D341Med (cell line): ENCODE measurements around the gene PXK.

ENCODE experiments used
- DNase-seq: peaks from one replicate; pipeline ENCODE4 v3.0.0; 2012; ENCODE audit warnings: low spot score

The PXK gene

GRCh38 chr3:58347984-58348383 lies 15.3 kb downstream of the PXK start:
- DNase-seq: no peak

- no peak for DNase-seq
These were observed 17.3 kb downstream of the PXK start for GRCh38 chr3:58349792-58350626.

GRCh38 chr3:58350627-58351013 lies 17.9 kb downstream of the PXK start:
- DNase-seq: no peak

GRCh38 chr3:58351920-58352319 lies 19.2 kb downstream of the PXK start:
- DNase-seq: no peak

- DNase-seq: no peak
These were observed 19.9 kb downstream of the PXK start for GRCh38 chr3:58352626-58353025.

GRCh38 chr3:58353722-58354553 lies 21.2 kb downstream of the PXK start:
- no peak for DNase-seq

GRCh38 chr3:58355179-58355578 lies 22.5 kb downstream of the PXK start:
- no peak for DNase-seq

- DNase-seq: peak; percentile 81
These were observed 23.4 kb downstream of the PXK start for GRCh38 chr3:58356054-58356453.

GRCh38 chr3:58357402-58357801 lies 24.7 kb downstream of the PXK start:
- DNase-seq: no peak

- DNase-seq: no peak
These were observed 25.4 kb downstream of the PXK start for GRCh38 chr3:58358092-58358491.

- DNase-seq: no peak
These were observed 26.1 kb downstream of the PXK start for GRCh38 chr3:58358808-58359207.

GRCh38 chr3:58359621-58360020 lies 26.9 kb downstream of the PXK start:
- no peak for DNase-seq

GRCh38 chr3:58361866-58362265 lies 29.2 kb downstream of the PXK start:
- DNase-seq: no peak

GRCh38 chr3:58366699-58367098 lies 34.0 kb downstream of the PXK start:
- DNase-seq: no peak

- DNase-seq: no peak
These were observed 36.3 kb downstream of the PXK start for GRCh38 chr3:58369038-58369437.

GRCh38 chr3:58369876-58370275 lies 37.2 kb downstream of the PXK start:
- no peak for DNase-seq

GRCh38 chr3:58370407-58370806 lies 37.7 kb downstream of the PXK start:
- DNase-seq: no peak

- DNase-seq: no peak
These were observed 39.1 kb downstream of the PXK start for GRCh38 chr3:58371754-58372153.

GRCh38 chr3:58375254-58375653 lies 42.6 kb downstream of the PXK start:
- DNase-seq: no peak

GRCh38 chr3:58377168-58377567 lies 44.5 kb downstream of the PXK start:
- DNase-seq: no peak

- no peak for DNase-seq
These were observed 45.1 kb downstream of the PXK start for GRCh38 chr3:58377750-58378149.

- no peak for DNase-seq
These were observed 46.8 kb downstream of the PXK start for GRCh38 chr3:58379351-58380073.

- no peak for DNase-seq
These were observed 50.8 kb downstream of the PXK start for GRCh38 chr3:58383476-58383875.
